Neural cell (in vitro differentiated cells): ENCODE measurements around the gene MAP2K4. TPM values are rescaled to one million over a fixed set of nuclear protein-coding genes. Genes with fewer than 3 reads are reported as not detected.

Source experiments
- H2AFZ ChIP-seq: fragments of 200-600, 300-800 bp; sonication (generic), shearing (Covaris generic); 2 replicates; pipeline ENCODE4 v1.6.0; 2014; ENCODE audit warnings: low read depth, mild to moderate bottlenecking, antibody characterized with exemption, low read length, moderate library complexity
- H3F3A ChIP-seq: fragments of 200-600 bp; shearing (Covaris generic); 2 replicates; pipeline ENCODE4 v1.6.1; 2016; ENCODE audit warnings: mild to moderate bottlenecking, moderate library complexity, mixed read lengths, antibody characterized with exemption, low read length; ENCODE audit not compliant: insufficient read depth, poor library complexity, severe bottlenecking
- H3K27ac ChIP-seq: fragments of 200-600, 300-800 bp; sonication (generic), shearing (Covaris generic); 2 replicates; pipeline ENCODE4 v1.5.1; 2014; ENCODE audit warnings: mild to moderate bottlenecking, low read length, moderate library complexity
- H3K27me3 ChIP-seq: fragments of 300-800, 200-600 bp; sonication (generic), shearing (Covaris generic); 2 replicates; pipeline ENCODE4 v1.6.0; 2014; ENCODE audit warnings: mild to moderate bottlenecking, low read depth, low read length, moderate library complexity; ENCODE audit not compliant: insufficient read depth
- H3K36me3 ChIP-seq: fragments of 300-800, 200-600 bp; sonication (generic), shearing (Covaris generic); 2 replicates; pipeline ENCODE4 v1.5.1; 2014; ENCODE audit warnings: mild to moderate bottlenecking, antibody characterized with exemption, low read length, moderate library complexity; ENCODE audit not compliant: insufficient read depth
- H3K4me2 ChIP-seq: fragments of 300-800, 200-600 bp; sonication (generic), shearing (Covaris generic); 2 replicates; pipeline ENCODE4 v1.6.0; 2014; ENCODE audit warnings: mild to moderate bottlenecking, low read length
- H3K4me3 ChIP-seq: fragments of 300-800, 200-600 bp; sonication (generic), shearing (Covaris generic); 2 replicates; pipeline ENCODE4 v1.5.1; 2014; ENCODE audit warnings: mild to moderate bottlenecking, low read length, moderate library complexity
- H3K79me2 ChIP-seq: fragments of 200-600 bp; shearing (Covaris generic); replicated peaks from 2 replicates; pipeline ENCODE4 v1.6.0; 2014; ENCODE audit warnings: mild to moderate bottlenecking, low read length, moderate library complexity; ENCODE audit not compliant: insufficient read depth
- H3K9ac ChIP-seq: fragments of 300-800, 200-600 bp; sonication (generic), shearing (Covaris generic); 2 replicates; pipeline ENCODE4 v1.6.1; 2016; ENCODE audit warnings: mild to moderate bottlenecking, low read length, mixed read lengths
- H3K9me2 ChIP-seq: fragments of 200-600 bp; shearing (Covaris generic); 2 replicates; pipeline ENCODE4 v1.6.1; 2016; ENCODE audit warnings: mild to moderate bottlenecking, low read length, mixed read lengths; ENCODE audit not compliant: insufficient read depth
- H3K9me3 ChIP-seq: fragments of 200-600, 300-800 bp; sonication (generic), shearing (Covaris generic); 2 replicates; pipeline ENCODE4 v1.6.1; 2016; ENCODE audit warnings: mild to moderate bottlenecking, mixed run types, low read length, moderate library complexity, mixed read lengths
- H4K20me1 ChIP-seq: fragments of 200-600 bp; shearing (Covaris generic); 2 replicates; pipeline ENCODE4 v1.6.1; 2016; ENCODE audit warnings: mild to moderate bottlenecking, mixed run types; ENCODE audit not compliant: insufficient read depth
- CTCF ChIP-seq: fragments of 450-650 bp; IDR thresholded peaks from 2 replicates; pipeline ENCODE4 v1.5.1; 2014; ENCODE audit warnings: antibody characterized with exemption, mild to moderate bottlenecking, moderate library complexity; ENCODE audit not compliant: poor library complexity, severe bottlenecking
- EP300 ChIP-seq: fragments of 450-650 bp; conservative IDR thresholded peaks from 2 replicates; pipeline ENCODE4 v1.6.1; 2014; ENCODE audit warnings: antibody characterized with exemption, mild to moderate bottlenecking, moderate library complexity; ENCODE audit not compliant: poor library complexity, severe bottlenecking
- EZH2 ChIP-seq: fragments of 200-600, 300-800 bp; shearing (Covaris generic), sonication (generic); IDR thresholded peaks from 2 replicates; pipeline ENCODE4 v1.6.1; 2014; ENCODE audit warnings: antibody characterized with exemption, low read length, borderline replicate concordance, mild to moderate bottlenecking; ENCODE audit not compliant: insufficient read depth, poor library complexity, severe bottlenecking
- MXI1 ChIP-seq: fragments of 450-650 bp; conservative IDR thresholded peaks from 2 replicates; pipeline ENCODE4 v1.6.1; 2014; ENCODE audit warnings: antibody characterized with exemption, mild to moderate bottlenecking; ENCODE audit not compliant: poor library complexity, severe bottlenecking
- POLR2AphosphoS5 ChIP-seq: IDR thresholded peaks from 2 replicates; pipeline ENCODE4 v1.6.1; 2012
- RAD21 ChIP-seq: fragments of 450-650 bp; conservative IDR thresholded peaks from 2 replicates; pipeline ENCODE4 v1.6.1; 2014; ENCODE audit warnings: antibody characterized with exemption, mild to moderate bottlenecking, moderate library complexity
- REST ChIP-seq: IDR thresholded peaks from 2 replicates; pipeline ENCODE4 v1.6.1; 2012; ENCODE audit warnings: borderline replicate concordance
- SMC3 ChIP-seq: fragments of 450-650 bp; conservative IDR thresholded peaks from 2 replicates; pipeline ENCODE4 v1.6.1; 2014; ENCODE audit warnings: antibody characterized with exemption, mild to moderate bottlenecking, moderate library complexity; ENCODE audit not compliant: poor library complexity
- TAF1 ChIP-seq: IDR thresholded peaks from 2 replicates; pipeline ENCODE4 v1.6.1; 2012; ENCODE audit warnings: low read depth
- polyA plus RNA-seq: library from polyadenylated mRNA; depleted of rRNA; stranded (reverse); fragments of >200 nt; gene quantifications from 2 replicates; pipeline ENCODE4 v1.2.3, GENCODE V29; 2014

Gene MAP2K4
- polyA plus RNA-seq, 1 donor from 2014 or later = 78.4 TPM

GRCh38 chr17:11981862-11982261 lies 38.8 kb upstream of the MAP2K4 start:
- Histone ChIP-seq H3K4me2 (no peak overlapping the region), H3K27me3 (no peaks in the 10 kb centered on the region), H4K20me1 (no peaks in the 10 kb centered on the region), H3K9ac (no peak overlapping the region), H3K9me2 (no peaks in the 10 kb centered on the region), H2AFZ (no peak overlapping the region), H3K4me3 (no peak overlapping the region), H3F3A (no peaks in the 10 kb centered on the region), H3K27ac (no peak overlapping the region), H3K9me3 (no peaks in the 10 kb centered on the region), H3K36me3 (peaks cover 4% of the 10 kb centered on the region), H3K79me2 (no peaks in the 10 kb centered on the region)
- TF ChIP-seq CTCF = no peak
- no peak for TF ChIP-seq EP300
- TF ChIP-seq EZH2 = no peak
- no peak for TF ChIP-seq TAF1
- TF ChIP-seq MXI1 = no peak
- TF ChIP-seq RAD21 = no peak
- no peak for TF ChIP-seq POLR2AphosphoS5
- no peak for TF ChIP-seq SMC3
- TF ChIP-seq REST = no peak

GRCh38 chr17:11986179-11986941 lies 34.3 kb upstream of the MAP2K4 start:
- Histone ChIP-seq H3K9ac (no peak overlapping the region), H3K79me2 (no peaks in the 10 kb centered on the region), H3K4me2 (no peak overlapping the region), H3K9me2 (no peaks in the 10 kb centered on the region), H2AFZ (no peak overlapping the region), H3K9me3 (no peaks in the 10 kb centered on the region), H3K36me3 (no peaks in the 10 kb centered on the region), H3K27ac (no peak overlapping the region), H3F3A (no peaks in the 10 kb centered on the region), H3K4me3 (no peak overlapping the region), H4K20me1 (no peaks in the 10 kb centered on the region), H3K27me3 (no peaks in the 10 kb centered on the region)
- TF ChIP-seq MXI1 (no peak), REST (no peak), EP300 (no peak), SMC3 (no peak), EZH2 (no peak), TAF1 (no peak), CTCF (no peak), RAD21 (no peak), POLR2AphosphoS5 (no peak)
